B cell (primary cell): ENCODE results near the gene ANO9. TPM values are rescaled to one million over a fixed set of nuclear protein-coding genes. Genes with fewer than 3 reads are reported as not detected.

ENCODE experiments used
- ATAC-seq: fragments of 200-7000 bp; cut with Tn5 transposase; one replicate; pipeline ENCODE4 v1.10.0; 2021; ENCODE audit warnings: low read depth, mild to moderate bottlenecking, moderate number of reproducible peaks, moderate library complexity
- CTCF ChIA-PET: fragments of 350-600 bp; sonication (Branson Sonifier 250); formaldehyde crosslinking; loops from one replicate; lab custom pipeline; 2021; ENCODE audit warnings: antibody characterized with exemption, inconsistent platforms; lab: Charles Lee
- POLR2A ChIA-PET: fragments of 350-600 bp; sonication (Branson Sonifier 250); formaldehyde crosslinking; loops from one replicate; lab custom pipeline; 2021; ENCODE audit warnings: antibody characterized with exemption; lab: Charles Lee
- DNase-seq: peaks from one replicate; pipeline ENCODE4 v3.0.0; 2013
- H2AFZ ChIP-seq: 2 replicates; pipeline ENCODE4 v1.6.1; 2012; ENCODE audit warnings: mild to moderate bottlenecking, low read depth, low read length; ENCODE audit not compliant: insufficient read depth, poor library complexity, severe bottlenecking
- H3K27ac ChIP-seq, 2 donors: 1 replicate in 1 of 2; 2 replicates in 1 of 2; pipeline ENCODE4 v1.5.1; 2012 to 2013; ENCODE audit warnings: low read length in 2 of 2, mild to moderate bottlenecking in 2 of 2, moderate library complexity in 1 of 2
- H3K27me3 ChIP-seq, 4 experiments: fragments of 200-600 bp in 1 of 4; sonication (generic) in 1 of 4; replicated peaks in 1 of 4; 1 replicate in 2 of 4; 2 replicates in 2 of 4; pipeline versions ENCODE4 v1.6.1 to v1.7.0; 2013 to 2016; ENCODE audit warnings: low read length in 3 of 4, mild to moderate bottlenecking in 2 of 4, mixed read lengths in 1 of 4, moderate library complexity in 1 of 4; ENCODE audit not compliant: insufficient read depth in 4 of 4, control insufficient read depth in 3 of 4; ENCODE audit errors: control extremely low read depth in 1 of 4
- H3K36me3 ChIP-seq, 2 experiments: replicated peaks in 1 of 2; 1 replicate in 1 of 2; 2 replicates in 1 of 2; pipeline versions ENCODE4 v1.6.1 to v1.7.1; 2013; ENCODE audit warnings: low read length in 1 of 2; ENCODE audit not compliant: insufficient read depth in 2 of 2, control insufficient read depth in 1 of 2; ENCODE audit errors: control extremely low read depth in 1 of 2, extremely low read depth in 1 of 2
- H3K4me1 ChIP-seq, 2 donors: fragments of 200-600 bp in 1 of 2; sonication (generic) in 1 of 2; 1 replicate in 1 of 2; 2 replicates in 1 of 2; pipeline versions ENCODE4 v1.5.1 to v1.6.1; 2013 to 2017; ENCODE audit warnings: low read length in 2 of 2; ENCODE audit not compliant: control insufficient read depth in 2 of 2, insufficient read depth in 2 of 2
- H3K4me2 ChIP-seq: replicated peaks from 2 replicates; pipeline ENCODE3; 2012; ENCODE audit warnings: mild to moderate bottlenecking, low read depth, low read length; ENCODE audit not compliant: poor library complexity, severe bottlenecking
- H3K4me3 ChIP-seq, 5 experiments: fragments of 200-600 bp in 1 of 5; sonication (generic) in 1 of 5; 1 replicate in 3 of 5; 2 replicates in 2 of 5; pipeline versions ENCODE4 v1.5.1 to v1.7.0; 2011 to 2016; ENCODE audit warnings: low read length in 4 of 5, mild to moderate bottlenecking in 4 of 5, low read depth in 2 of 5, control low read depth in 1 of 5, moderate library complexity in 1 of 5; ENCODE audit not compliant: insufficient read depth in 1 of 5; ENCODE audit errors: control extremely low read depth in 1 of 5, extremely low read depth in 1 of 5
- H3K79me2 ChIP-seq: fragments of 200-600 bp; sonication (generic); one replicate; pipeline ENCODE4 v1.6.0; 2016; ENCODE audit warnings: low read length; ENCODE audit not compliant: control insufficient read depth, insufficient read depth
- H3K9ac ChIP-seq: fragments of 200-600 bp; sonication (generic); 2 replicates; pipeline ENCODE4 v1.6.1; 2017; ENCODE audit warnings: mild to moderate bottlenecking, low read length, moderate library complexity
- H3K9me3 ChIP-seq, 3 donors: one replicate each; pipeline versions ENCODE4 v1.6.1 to v1.7.1; 2013; ENCODE audit warnings: low read length in 2 of 3; ENCODE audit not compliant: control insufficient read depth in 2 of 3, insufficient read depth in 1 of 3; ENCODE audit errors: control extremely low read depth in 1 of 3
- H4K20me1 ChIP-seq: 2 replicates; pipeline ENCODE4 v1.6.0; 2012; ENCODE audit warnings: mild to moderate bottlenecking, low read length; ENCODE audit not compliant: insufficient read depth, control insufficient read depth, poor library complexity, severe bottlenecking
- H3K27ac Mint-ChIP-seq: one replicate; pipeline ENCODE4 v1.8.0; 2021; ENCODE audit warnings: mixed read lengths
- H3K27me3 Mint-ChIP-seq: one replicate; pipeline ENCODE4 v1.8.0; 2021; ENCODE audit warnings: mixed read lengths
- H3K4me1 Mint-ChIP-seq: one replicate; pipeline ENCODE4 v1.8.0; 2021; ENCODE audit warnings: mixed read lengths
- H3K4me3 Mint-ChIP-seq: one replicate; pipeline ENCODE4 v1.8.0; 2021; ENCODE audit warnings: mixed read lengths
- H3K9me3 Mint-ChIP-seq: one replicate; pipeline ENCODE4 v1.8.0; 2022; ENCODE audit warnings: mixed read lengths; ENCODE audit not compliant: insufficient read depth
- EZH2 ChIP-seq: IDR thresholded peaks from 2 replicates; pipeline ENCODE4 v1.6.1; 2012; ENCODE audit warnings: borderline replicate concordance, low read depth, mild to moderate bottlenecking, moderate library complexity, low read length; ENCODE audit not compliant: insufficient read depth, poor library complexity, severe bottlenecking
- WGBS: methylation state at CpG from one replicate; pipeline ENCODE4 v1.1.5; 2013; ENCODE audit warnings: missing lambda C conversion rate; ENCODE audit not compliant: insufficient coverage; 5-methylcytosine and 5-hydroxymethylcytosine counted together
- intact Hi-C: fragments of 100-400 bp; cut with micrococcal nuclease; formaldehyde crosslinking; loops from one replicate; pipeline ENCODE4 v1.10.0; 2022
- polyA plus RNA-seq: library from polyadenylated mRNA; depleted of rRNA; stranded (reverse); fragments of >200 nt; gene quantifications from 2 replicates; pipeline ENCODE4 v1.2.3, GENCODE V29; 2012
- total RNA-seq, 2 donors: library from RNA; stranded (reverse); fragments of 120-200 nt in 1 of 2; gene quantifications; 1 replicate in 1 of 2; 2 replicates in 1 of 2; pipeline versions ENCODE4 v1.2.3 to v1.2.4, GENCODE V29; 2013 to 2022
- TF ChIP-seq, protein P1 (sequence below): fragments of 200-600 bp; IDR thresholded peaks from one replicate; pipeline ENCODE4 v1.8.0; 2022; ENCODE audit warnings: antibody characterized with exemption, mild to moderate bottlenecking

The ANO9 gene
- total and polyA plus RNA-seq, 2 donors (not counting 1 experiment from before 2014, with no cell fraction given), result 62.0 to 107 TPM

- intact Hi-C loops, result no loop called here
- Histone ChIP-seq H3K4me2 (no peak overlapping the region), H3K4me3 (no peak overlapping the region), H3K27ac (peak overlapping the region in 1 of 2 donors; percentile 7), H3K79me2 (peaks cover 33% of the 10 kb centered on the region), H3K4me1 (peaks cover 17 to 18% of the 10 kb centered on the region in 2 donors), H3K27me3 (no peaks in the 10 kb centered on the region), H3K9ac (no peak overlapping the region), H3K36me3 (peaks cover 0 to 12% of the 10 kb centered on the region in 2 experiments), H4K20me1 (peaks cover 15% of the 10 kb centered on the region), H2AFZ (no peak overlapping the region), H3K9me3 (no peaks in the 10 kb centered on the region)
- peak overlapping the region; percentile 26 for H3K27ac Mint-ChIP-seq
- POLR2A ChIA-PET, result no interaction called here
- TF ChIP-seq, protein P1, sequence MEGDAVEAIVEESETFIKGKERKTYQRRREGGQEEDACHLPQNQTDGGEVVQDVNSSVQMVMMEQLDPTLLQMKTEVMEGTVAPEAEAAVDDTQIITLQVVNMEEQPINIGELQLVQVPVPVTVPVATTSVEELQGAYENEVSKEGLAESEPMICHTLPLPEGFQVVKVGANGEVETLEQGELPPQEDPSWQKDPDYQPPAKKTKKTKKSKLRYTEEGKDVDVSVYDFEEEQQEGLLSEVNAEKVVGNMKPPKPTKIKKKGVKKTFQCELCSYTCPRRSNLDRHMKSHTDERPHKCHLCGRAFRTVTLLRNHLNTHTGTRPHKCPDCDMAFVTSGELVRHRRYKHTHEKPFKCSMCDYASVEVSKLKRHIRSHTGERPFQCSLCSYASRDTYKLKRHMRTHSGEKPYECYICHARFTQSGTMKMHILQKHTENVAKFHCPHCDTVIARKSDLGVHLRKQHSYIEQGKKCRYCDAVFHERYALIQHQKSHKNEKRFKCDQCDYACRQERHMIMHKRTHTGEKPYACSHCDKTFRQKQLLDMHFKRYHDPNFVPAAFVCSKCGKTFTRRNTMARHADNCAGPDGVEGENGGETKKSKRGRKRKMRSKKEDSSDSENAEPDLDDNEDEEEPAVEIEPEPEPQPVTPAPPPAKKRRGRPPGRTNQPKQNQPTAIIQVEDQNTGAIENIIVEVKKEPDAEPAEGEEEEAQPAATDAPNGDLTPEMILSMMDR, result no peak
- TF ChIP-seq EZH2, result no peak
- ATAC-seq (no peak), DNase-seq (no peak)
- CTCF ChIA-PET, result no interaction called here
- WGBS, result 95% methylated on average over 41 of the region's 41 CpGs
- H3K9me3 Mint-ChIP-seq, result no peaks in the 10 kb centered on the region
- no peaks in the 10 kb centered on the region for H3K27me3 Mint-ChIP-seq
- H3K4me1 Mint-ChIP-seq, result peaks cover 18% of the 10 kb centered on the region
- no peak overlapping the region for H3K4me3 Mint-ChIP-seq
Observed at GRCh38 chr11:460331-461199, 18.8 kb upstream of the ANO9 start.
